Subcutaneous abdominal adipose tissue (tissue), 5 donors: ENCODE results near the gene OR5H15.
"Not testable (repeated sequence)": the region's sequence is repeated elsewhere in the genome, so short reads cannot be mapped to it uniquely, and the experiment has no call there.

Source experiments
- H3K27ac ChIP-seq: one replicate; pipeline ENCODE4 v1.7.0; 2013; ENCODE audit warnings: low read depth, mild to moderate bottlenecking, inconsistent platforms, low read length, moderate library complexity
- H3K27me3 ChIP-seq, 5 donors: one replicate each; pipeline ENCODE4 v1.7.0; 2013; ENCODE audit warnings: low read length in 5 of 5, inconsistent platforms in 1 of 5; ENCODE audit not compliant: control insufficient read depth in 5 of 5, insufficient read depth in 4 of 5
- H3K36me3 ChIP-seq, 5 donors: one replicate each; pipeline ENCODE4 v1.7.0; 2013; ENCODE audit warnings: low read length in 5 of 5; ENCODE audit not compliant: control insufficient read depth in 5 of 5, insufficient read depth in 5 of 5
- H3K4me1 ChIP-seq, 5 donors: one replicate each; pipeline ENCODE4 v1.7.0; 2013; ENCODE audit warnings: low read length in 5 of 5, mild to moderate bottlenecking in 3 of 5, moderate library complexity in 1 of 5; ENCODE audit not compliant: control insufficient read depth in 5 of 5, insufficient read depth in 5 of 5
- H3K4me3 ChIP-seq, 5 donors: one replicate each; pipeline ENCODE4 v1.7.0; 2013; ENCODE audit warnings: low read length in 5 of 5, low read depth in 1 of 5
- H3K9ac ChIP-seq, 5 donors: one replicate each; pipeline ENCODE4 v1.7.0; 2013; ENCODE audit warnings: low read length in 5 of 5, mild to moderate bottlenecking in 4 of 5, moderate library complexity in 3 of 5
- H3K9me3 ChIP-seq, 5 donors: one replicate each; pipeline ENCODE4 v1.7.0; 2013; ENCODE audit warnings: low read length in 5 of 5; ENCODE audit not compliant: control insufficient read depth in 5 of 5
- donor health status: healthy.
- donor health status: healthy.
- donor health status: healthy.
- donor health status: healthy.
- donor health status: healthy.

Gene OR5H15

GRCh38 chr3:98172621-98173020 lies 6.1 kb downstream of the OR5H15 start:
- Histone ChIP-seq H3K27ac (no peak overlapping the region), H3K9me3 (no peaks in the 10 kb centered on the region), H3K36me3 (no peaks in the 10 kb centered on the region), H3K9ac (no peak overlapping the region), H3K4me1 (no peaks in the 10 kb centered on the region), H3K27me3 (no peaks in the 10 kb centered on the region), H3K4me3 (no peak overlapping the region)

- Histone ChIP-seq H3K27me3 (no peaks in the 10 kb centered on the region), H3K27ac (no peak overlapping the region), H3K4me3 (no peak overlapping the region), H3K36me3 (no peaks in the 10 kb centered on the region), H3K9ac (no peak overlapping the region), H3K9me3 (no peaks in the 10 kb centered on the region), H3K4me1 (no peaks in the 10 kb centered on the region)
These were observed 13.9 kb downstream of the OR5H15 start for GRCh38 chr3:98180319-98180890.

- Histone ChIP-seq H3K9me3 (no peaks in the 10 kb centered on the region), H3K4me3 (no peak overlapping the region), H3K27me3 (no peaks in the 10 kb centered on the region), H3K9ac (no peak overlapping the region), H3K36me3 (no peaks in the 10 kb centered on the region), H3K27ac (no peak overlapping the region), H3K4me1 (no peaks in the 10 kb centered on the region)
These were observed 15.7 kb downstream of the OR5H15 start for GRCh38 chr3:98182196-98182595.

GRCh38 chr3:98185180-98185579 lies 18.7 kb downstream of the OR5H15 start:
- no peaks in the 10 kb centered on the region for H3K36me3 ChIP-seq
- no peak overlapping the region for H3K27ac ChIP-seq
- no peaks in the 10 kb centered on the region for H3K4me1 ChIP-seq
- H3K4me3 ChIP-seq: no peak overlapping the region
- no peaks in the 10 kb centered on the region for H3K27me3 ChIP-seq
- H3K9me3 ChIP-seq: no peaks in the 10 kb centered on the region
- no peak overlapping the region for H3K9ac ChIP-seq

GRCh38 chr3:98188545-98188944 lies 22.0 kb downstream of the OR5H15 start:
- Histone ChIP-seq H3K9me3 (no peaks in the 10 kb centered on the region), H3K4me1 (no peaks in the 10 kb centered on the region), H3K4me3 (no peak overlapping the region), H3K27ac (no peak overlapping the region), H3K27me3 (no peaks in the 10 kb centered on the region), H3K9ac (no peak overlapping the region), H3K36me3 (no peaks in the 10 kb centered on the region)

GRCh38 chr3:98190911-98191310 lies 24.4 kb downstream of the OR5H15 start:
- not testable (repeated sequence) for H3K27ac ChIP-seq, H3K9ac ChIP-seq, H3K27me3 ChIP-seq, H3K9me3 ChIP-seq, H3K4me3 ChIP-seq, H3K4me1 ChIP-seq, H3K36me3 ChIP-seq

GRCh38 chr3:98196293-98196692 lies 29.8 kb downstream of the OR5H15 start:
- not testable (repeated sequence) for H3K27me3 ChIP-seq, H3K27ac ChIP-seq, H3K4me1 ChIP-seq, H3K9me3 ChIP-seq, H3K9ac ChIP-seq, H3K36me3 ChIP-seq, H3K4me3 ChIP-seq

GRCh38 chr3:98199020-98199419 lies 32.5 kb downstream of the OR5H15 start:
- Histone ChIP-seq H3K27ac (no peak overlapping the region), H3K36me3 (no peaks in the 10 kb centered on the region), H3K9ac (no peak overlapping the region), H3K4me1 (no peaks in the 10 kb centered on the region), H3K9me3 (no peaks in the 10 kb centered on the region), H3K4me3 (no peak overlapping the region), H3K27me3 (no peaks in the 10 kb centered on the region)

- H3K9ac ChIP-seq: no peak overlapping the region
- H3K4me1 ChIP-seq: no peaks in the 10 kb centered on the region
These were observed 42.7 kb downstream of the OR5H15 start for GRCh38 chr3:98209244-98209643.

GRCh38 chr3:98213276-98213675 lies 46.8 kb downstream of the OR5H15 start:
- no peaks in the 10 kb centered on the region for H3K4me1 ChIP-seq
- no peaks in the 10 kb centered on the region for H3K27me3 ChIP-seq
- H3K4me3 ChIP-seq: no peak overlapping the region
- H3K36me3 ChIP-seq: no peaks in the 10 kb centered on the region
- H3K9me3 ChIP-seq: no peaks in the 10 kb centered on the region
- H3K27ac ChIP-seq: no peak overlapping the region
- H3K9ac ChIP-seq: no peak overlapping the region

More at GRCh38 chr3:98209244-98209643, 42.7 kb downstream of the OR5H15 start:
- no peaks in the 10 kb centered on the region for H3K9me3 ChIP-seq
- no peak overlapping the region for H3K4me3 ChIP-seq
- H3K27me3 ChIP-seq: no peaks in the 10 kb centered on the region
- no peak overlapping the region for H3K27ac ChIP-seq
- no peaks in the 10 kb centered on the region for H3K36me3 ChIP-seq

- no peaks in the 10 kb centered on the region for H3K36me3 ChIP-seq
- no peaks in the 10 kb centered on the region for H3K4me1 ChIP-seq
- H3K4me3 ChIP-seq: no peak overlapping the region
- no peaks in the 10 kb centered on the region for H3K27me3 ChIP-seq
- no peak overlapping the region for H3K9ac ChIP-seq
- no peak overlapping the region for H3K27ac ChIP-seq
- no peaks in the 10 kb centered on the region for H3K9me3 ChIP-seq
These were observed 48.6 kb downstream of the OR5H15 start for GRCh38 chr3:98215051-98215450.
